SK-N-SH (cell line): ENCODE results near the gene AKAP3. TPM values are rescaled to one million over a fixed set of nuclear protein-coding genes. Genes with fewer than 3 reads are reported as not detected.

Experiments used
- CTCF ChIA-PET: fragments of 300-600, 350-600 bp; formaldehyde crosslinking; extraction: SDS; loops from one replicate; lab custom pipeline; 2021; lab: Yijun Ruan, JAX
- POLR2A ChIA-PET: fragments of 350-600 bp; sonication (Branson Sonifier 250); formaldehyde crosslinking; extraction: SDS; loops from one replicate; lab custom pipeline; 2020; ENCODE audit warnings: antibody characterized with exemption, inconsistent platforms; lab: Yijun Ruan, JAX
- DNase-seq: peaks from one replicate; pipeline ENCODE4 v3.0.0; 2012
- H2AFZ ChIP-seq: fragments of 200-600 bp; sonication (generic); 2 replicates; pipeline ENCODE4 v1.8.1; 2016; ENCODE audit warnings: antibody characterized with exemption, mild to moderate bottlenecking, low read depth
- H3F3A ChIP-seq: fragments of 200-600 bp; sonication (generic); replicated peaks from 2 replicates; pipeline ENCODE3; 2016; ENCODE audit warnings: antibody characterized with exemption, mild to moderate bottlenecking; ENCODE audit not compliant: insufficient read depth
- H3K27ac ChIP-seq, 2 experiments: fragments of 200-500 bp in 1 of 2; fragments of 200-600 bp in 1 of 2; sonication (Bioruptor generic) in 1 of 2; sonication (generic), shearing (Covaris generic) in 1 of 2; 2 replicates each; pipeline versions ENCODE4 v1.5.1 to v1.6.1; 2014 to 2016; ENCODE audit warnings: low read depth in 2 of 2, inconsistent platforms in 1 of 2, low read length in 1 of 2, mild to moderate bottlenecking in 1 of 2, mixed read lengths in 1 of 2
- H3K27me3 ChIP-seq: fragments of 200-600 bp; sonication (generic), shearing (Covaris generic); 2 replicates; pipeline ENCODE4 v1.6.1; 2016; ENCODE audit warnings: mixed run types; ENCODE audit not compliant: insufficient read depth
- H3K36me3 ChIP-seq, 2 experiments: fragments of 200-500 bp in 1 of 2; fragments of 200-600 bp in 1 of 2; sonication (Bioruptor generic) in 1 of 2; sonication (generic) in 1 of 2; replicated peaks in 1 of 2; 2 replicates each; pipeline versions ENCODE3 to v1.5.1; 2014 to 2016; ENCODE audit warnings: low read length in 1 of 2, mild to moderate bottlenecking in 1 of 2; ENCODE audit not compliant: insufficient read depth in 2 of 2, control insufficient read depth in 1 of 2
- H3K4me1 ChIP-seq, 2 experiments: fragments of 200-500 bp in 1 of 2; fragments of 200-600 bp in 1 of 2; sonication (Bioruptor generic) in 1 of 2; sonication (generic), shearing (Covaris generic) in 1 of 2; 2 replicates each; pipeline versions ENCODE4 v1.5.1 to v1.6.1; 2014 to 2016; ENCODE audit warnings: low read depth in 1 of 2, low read length in 1 of 2, mixed run types in 1 of 2; ENCODE audit not compliant: insufficient read depth in 2 of 2, control insufficient read depth in 1 of 2
- H3K4me2 ChIP-seq: fragments of 200-600 bp; sonication (generic), shearing (Covaris generic); 2 replicates; pipeline ENCODE4 v1.6.1; 2017; ENCODE audit warnings: mixed run types
- H3K4me3 ChIP-seq, 2 experiments: fragments of 200-500 bp in 1 of 2; fragments of 200-600 bp in 1 of 2; sonication (Bioruptor generic) in 1 of 2; sonication (generic), shearing (Covaris generic) in 1 of 2; 2 replicates each; pipeline versions ENCODE4 v1.5.1 to v1.8.1; 2014 to 2016; ENCODE audit warnings: low read depth in 2 of 2, inconsistent platforms in 1 of 2, low read length in 1 of 2, mild to moderate bottlenecking in 1 of 2, mixed read lengths in 1 of 2, moderate library complexity in 1 of 2
- H3K79me2 ChIP-seq: fragments of 200-600 bp; sonication (generic); 2 replicates; pipeline ENCODE4 v1.8.1; 2017; ENCODE audit warnings: mild to moderate bottlenecking; ENCODE audit not compliant: insufficient read depth
- H3K9ac ChIP-seq: fragments of 200-600 bp; sonication (generic); 2 replicates; pipeline ENCODE4 v1.6.1; 2017; ENCODE audit warnings: mixed run types
- H3K9me2 ChIP-seq: fragments of 200-600 bp; sonication (generic); 2 replicates; pipeline ENCODE4 v1.6.1; 2017; ENCODE audit warnings: mixed run types
- H3K9me3 ChIP-seq: fragments of 200-600 bp; sonication (generic); 2 replicates; pipeline ENCODE4 v1.6.1; 2017; ENCODE audit warnings: mixed run types, mild to moderate bottlenecking, moderate library complexity
- H4K20me1 ChIP-seq: fragments of 200-600 bp; sonication (generic); 2 replicates; pipeline ENCODE4 v1.6.1; 2017; ENCODE audit warnings: mild to moderate bottlenecking, mixed run types; ENCODE audit not compliant: insufficient read depth
- CHD2 ChIP-seq: fragments of 150-350 bp; IDR thresholded peaks from 2 replicates; pipeline ENCODE4 v1.6.1; 2018; ENCODE audit warnings: low read length; ENCODE audit not compliant: partially characterized antibody
- ELF1 ChIP-seq: IDR thresholded peaks from 2 replicates; pipeline ENCODE4 v1.4.0; 2012
- EP300 ChIP-seq, 2 experiments: IDR thresholded peaks; 2 replicates each; pipeline versions ENCODE4 v1.4.0 to v1.6.1; 2012; ENCODE audit warnings: borderline replicate concordance in 1 of 2, low read depth in 1 of 2, low read length in 1 of 2
- FOSL2 ChIP-seq: IDR thresholded peaks from 2 replicates; pipeline ENCODE4 v1.4.0; 2012; ENCODE audit warnings: low read depth, mild to moderate bottlenecking, moderate library complexity, borderline replicate concordance
- FOXM1 ChIP-seq: IDR thresholded peaks from 2 replicates; pipeline ENCODE4 v1.4.0; 2012; ENCODE audit warnings: low read depth, mild to moderate bottlenecking
- GABPA ChIP-seq: IDR thresholded peaks from 2 replicates; pipeline ENCODE4 v1.4.0; 2012; ENCODE audit warnings: low read depth, mild to moderate bottlenecking
- MEF2A ChIP-seq: IDR thresholded peaks from 2 replicates; pipeline ENCODE4 v1.4.0; 2012; ENCODE audit warnings: low read depth, borderline replicate concordance
- NFIC ChIP-seq: IDR thresholded peaks from 2 replicates; pipeline ENCODE4 v1.4.0; 2012; ENCODE audit warnings: borderline replicate concordance
- POLR2AphosphoS5 ChIP-seq: IDR thresholded peaks from 2 replicates; pipeline ENCODE4 v1.6.1; 2012; ENCODE audit warnings: low read depth, low read length
- RAD21 ChIP-seq: IDR thresholded peaks from 2 replicates; pipeline ENCODE4 v1.6.1; 2012; ENCODE audit warnings: mild to moderate bottlenecking, low read length
- SIN3A ChIP-seq: IDR thresholded peaks from 2 replicates; pipeline ENCODE4 v1.6.1; 2012; ENCODE audit warnings: low read depth, mild to moderate bottlenecking, low read length, moderate library complexity, borderline replicate concordance
- WGBS: methylation state at CpG from one replicate; pipeline ENCODE4 v1.1.6; 2017; ENCODE audit warnings: low lambda C conversion rate; 5-methylcytosine and 5-hydroxymethylcytosine counted together
- polyA plus RNA-seq, 3 experiments: library from polyadenylated mRNA; depleted of rRNA; stranded (reverse); fragments of >200 nt; gene quantifications; 2 replicates each; pipeline ENCODE4 v1.2.3, GENCODE V29; 2012
- TF ChIP-seq, protein P1 (sequence below): IDR thresholded peaks from 2 replicates; pipeline ENCODE4; 2012
- TF ChIP-seq, protein P2 (sequence below): IDR thresholded peaks from 2 replicates; pipeline ENCODE4 v1.4.0; 2012; ENCODE audit warnings: low read depth
- TF ChIP-seq, protein P3 (sequence below): fragments of 150-350 bp; IDR thresholded peaks from 2 replicates; pipeline ENCODE4 v1.6.1; 2017; ENCODE audit warnings: antibody characterized with exemption, low read length, low read depth, borderline replicate concordance
- TF ChIP-seq, protein P4 (sequence below): fragments of 150-350 bp; IDR thresholded peaks from 2 replicates; pipeline ENCODE4 v1.6.1; 2016; ENCODE audit warnings: mild to moderate bottlenecking, low read depth, low read length

AKAP3 gene
- polyA plus RNA-seq, 1 of the 3 experiments (the other 2 are of a cell fraction), result 0.12 TPM

DNA sequence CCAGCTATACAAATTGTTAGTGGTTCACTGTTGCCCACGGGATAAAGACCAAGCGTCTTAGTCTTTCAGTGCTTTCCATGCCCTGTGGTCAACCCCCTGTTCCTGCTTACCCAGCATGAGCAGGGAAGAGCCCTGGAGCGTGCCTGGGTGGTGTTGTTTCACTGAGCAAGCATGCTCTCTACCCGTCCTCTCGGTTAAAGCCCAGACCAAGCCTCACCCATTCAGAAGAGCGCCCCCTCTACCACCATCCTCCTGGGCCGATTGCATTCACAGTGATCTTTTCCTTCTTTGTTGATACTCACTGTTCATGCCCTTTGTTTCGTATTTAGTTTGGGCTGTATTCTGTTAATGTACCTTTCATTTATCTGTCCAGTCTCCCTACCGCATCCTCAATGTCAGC is 61.7 kb downstream of the AKAP3 start:
- no peaks in the 10 kb centered on the region for H3K9me3 ChIP-seq
- WGBS, result 12% methylated on average over 9 of the region's 9 CpGs
- ChIA-PET CTCF (interaction anchor here (0.9 to 3.1 kb wide), 3 partner anchors 8 to 171 kb away, joined by 3 to 15 read pairs (median 5); no protein-coding TSS in a partner anchor), POLR2A (no interaction called here)
- H3K36me3 ChIP-seq, result no peaks in the 10 kb centered on the region
- H3F3A ChIP-seq, result no peaks in the 10 kb centered on the region
- no peaks in the 10 kb centered on the region for H4K20me1 ChIP-seq
- H3K27me3 ChIP-seq, result peaks cover 28% of the 10 kb centered on the region; the same call in 1 of the 2 replicates
- no peaks in the 10 kb centered on the region for H3K9me2 ChIP-seq
- TF ChIP-seq NFIC, result no peak
- no peak for TF ChIP-seq FOSL2
- no peak for TF ChIP-seq EP300 (IDR thresholded peaks at IDR 0.05; ENCODE audit: borderline replicate concordance in 1 of 2, low read depth in 1 of 2, low read length in 1 of 2)
- no peak for TF ChIP-seq GABPA
- TF ChIP-seq ELF1, result no peak
- no peak for TF ChIP-seq SIN3A
- TF ChIP-seq CHD2, result no peak
- no peak for TF ChIP-seq FOXM1
- TF ChIP-seq RAD21, result no peak
- TF ChIP-seq, protein P1, sequence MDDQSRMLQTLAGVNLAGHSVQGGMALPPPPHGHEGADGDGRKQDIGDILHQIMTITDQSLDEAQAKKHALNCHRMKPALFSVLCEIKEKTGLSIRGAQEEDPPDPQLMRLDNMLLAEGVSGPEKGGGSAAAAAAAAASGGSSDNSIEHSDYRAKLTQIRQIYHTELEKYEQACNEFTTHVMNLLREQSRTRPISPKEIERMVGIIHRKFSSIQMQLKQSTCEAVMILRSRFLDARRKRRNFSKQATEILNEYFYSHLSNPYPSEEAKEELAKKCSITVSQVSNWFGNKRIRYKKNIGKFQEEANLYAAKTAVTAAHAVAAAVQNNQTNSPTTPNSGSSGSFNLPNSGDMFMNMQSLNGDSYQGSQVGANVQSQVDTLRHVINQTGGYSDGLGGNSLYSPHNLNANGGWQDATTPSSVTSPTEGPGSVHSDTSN, result no peak
- TF ChIP-seq, protein P2, sequence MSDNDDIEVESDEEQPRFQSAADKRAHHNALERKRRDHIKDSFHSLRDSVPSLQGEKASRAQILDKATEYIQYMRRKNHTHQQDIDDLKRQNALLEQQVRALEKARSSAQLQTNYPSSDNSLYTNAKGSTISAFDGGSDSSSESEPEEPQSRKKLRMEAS, result no peak
- no peak for TF ChIP-seq POLR2AphosphoS5
- TF ChIP-seq, protein P3, sequence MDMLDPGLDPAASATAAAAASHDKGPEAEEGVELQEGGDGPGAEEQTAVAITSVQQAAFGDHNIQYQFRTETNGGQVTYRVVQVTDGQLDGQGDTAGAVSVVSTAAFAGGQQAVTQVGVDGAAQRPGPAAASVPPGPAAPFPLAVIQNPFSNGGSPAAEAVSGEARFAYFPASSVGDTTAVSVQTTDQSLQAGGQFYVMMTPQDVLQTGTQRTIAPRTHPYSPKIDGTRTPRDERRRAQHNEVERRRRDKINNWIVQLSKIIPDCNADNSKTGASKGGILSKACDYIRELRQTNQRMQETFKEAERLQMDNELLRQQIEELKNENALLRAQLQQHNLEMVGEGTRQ, result no peak
- no peaks in the 10 kb centered on the region for H3K79me2 ChIP-seq
- no peak overlapping the region for H3K27ac ChIP-seq
- H3K4me1 ChIP-seq, result no peaks in the 10 kb centered on the region
- DNase-seq, result no peak
- no peak overlapping the region for H3K4me2 ChIP-seq
- H3K9ac ChIP-seq, result no peak overlapping the region
- no peak overlapping the region for H3K4me3 ChIP-seq
- no peak overlapping the region for H2AFZ ChIP-seq

DNA sequence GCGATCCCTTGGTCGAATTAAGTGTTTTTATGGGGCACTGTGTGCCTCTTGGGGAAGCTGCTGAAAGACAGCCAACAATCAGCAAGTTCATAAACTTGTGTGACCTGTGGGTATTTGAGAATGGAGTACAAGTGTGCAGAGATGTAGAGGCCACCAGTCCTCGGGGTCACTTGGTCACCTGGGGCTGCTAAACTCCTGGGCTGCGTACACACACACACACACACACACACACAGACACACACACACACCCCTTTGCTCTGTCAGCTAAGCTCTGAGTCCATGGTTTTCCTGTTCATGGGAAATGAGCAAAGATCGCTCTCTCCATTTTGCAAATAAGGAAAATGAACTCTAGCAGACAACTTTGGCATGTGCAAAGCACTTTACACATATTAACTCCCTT is 62.4 kb downstream of the AKAP3 start:
- H3K27me3 ChIP-seq, result peaks cover 31% of the 10 kb centered on the region; the same call in 1 of the 2 replicates
- H3K9ac ChIP-seq, result no peak overlapping the region
- H4K20me1 ChIP-seq, result no peaks in the 10 kb centered on the region
- POLR2A ChIA-PET, result no interaction called here
- WGBS, result 9% methylated on average over 5 of the region's 5 CpGs
- CTCF ChIA-PET, result interaction anchor here (1.6 to 3.1 kb wide), 2 partner anchors 9 to 18 kb away, joined by 5 to 15 read pairs; no protein-coding TSS in a partner anchor
- no peak overlapping the region for H3K27ac ChIP-seq
- no peaks in the 10 kb centered on the region for H3K36me3 ChIP-seq
- no peak for DNase-seq
- no peaks in the 10 kb centered on the region for H3F3A ChIP-seq
- no peak for TF ChIP-seq MEF2A
- TF ChIP-seq, protein P1, result no peak
- TF ChIP-seq, protein P4, sequence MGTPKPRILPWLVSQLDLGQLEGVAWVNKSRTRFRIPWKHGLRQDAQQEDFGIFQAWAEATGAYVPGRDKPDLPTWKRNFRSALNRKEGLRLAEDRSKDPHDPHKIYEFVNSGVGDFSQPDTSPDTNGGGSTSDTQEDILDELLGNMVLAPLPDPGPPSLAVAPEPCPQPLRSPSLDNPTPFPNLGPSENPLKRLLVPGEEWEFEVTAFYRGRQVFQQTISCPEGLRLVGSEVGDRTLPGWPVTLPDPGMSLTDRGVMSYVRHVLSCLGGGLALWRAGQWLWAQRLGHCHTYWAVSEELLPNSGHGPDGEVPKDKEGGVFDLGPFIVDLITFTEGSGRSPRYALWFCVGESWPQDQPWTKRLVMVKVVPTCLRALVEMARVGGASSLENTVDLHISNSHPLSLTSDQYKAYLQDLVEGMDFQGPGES, result no peak
- TF ChIP-seq, protein P3, result no peak
- no peak overlapping the region for H3K4me3 ChIP-seq
- no peak overlapping the region for H3K4me2 ChIP-seq
- no peaks in the 10 kb centered on the region for H3K4me1 ChIP-seq
- H2AFZ ChIP-seq, result no peak overlapping the region
- H3K79me2 ChIP-seq, result no peaks in the 10 kb centered on the region
- no peaks in the 10 kb centered on the region for H3K9me2 ChIP-seq
- no peaks in the 10 kb centered on the region for H3K9me3 ChIP-seq
